H54 (cell line): ENCODE results near the gene SMYD3.
A peak's percentile ranks its signal among the peaks of the same experiment; 100 is the strongest.

Experiments used
- DNase-seq: peaks from one replicate; pipeline ENCODE4 v3.0.0; 2011; ENCODE audit warnings: low spot score, mixed read lengths; ENCODE audit not compliant: insufficient read length
- FAIRE-seq: peaks from 3 replicates; lab custom pipeline; 2011; peaks lifted over from hg19 to GRCh38; lab: Jason Lieb, UNC
- POLR2A ChIP-seq: IDR thresholded peaks from 2 replicates; pipeline ENCODE4 v1.6.1; 2011; ENCODE audit warnings: low read depth, mild to moderate bottlenecking, low read length

Gene SMYD3

DNA sequence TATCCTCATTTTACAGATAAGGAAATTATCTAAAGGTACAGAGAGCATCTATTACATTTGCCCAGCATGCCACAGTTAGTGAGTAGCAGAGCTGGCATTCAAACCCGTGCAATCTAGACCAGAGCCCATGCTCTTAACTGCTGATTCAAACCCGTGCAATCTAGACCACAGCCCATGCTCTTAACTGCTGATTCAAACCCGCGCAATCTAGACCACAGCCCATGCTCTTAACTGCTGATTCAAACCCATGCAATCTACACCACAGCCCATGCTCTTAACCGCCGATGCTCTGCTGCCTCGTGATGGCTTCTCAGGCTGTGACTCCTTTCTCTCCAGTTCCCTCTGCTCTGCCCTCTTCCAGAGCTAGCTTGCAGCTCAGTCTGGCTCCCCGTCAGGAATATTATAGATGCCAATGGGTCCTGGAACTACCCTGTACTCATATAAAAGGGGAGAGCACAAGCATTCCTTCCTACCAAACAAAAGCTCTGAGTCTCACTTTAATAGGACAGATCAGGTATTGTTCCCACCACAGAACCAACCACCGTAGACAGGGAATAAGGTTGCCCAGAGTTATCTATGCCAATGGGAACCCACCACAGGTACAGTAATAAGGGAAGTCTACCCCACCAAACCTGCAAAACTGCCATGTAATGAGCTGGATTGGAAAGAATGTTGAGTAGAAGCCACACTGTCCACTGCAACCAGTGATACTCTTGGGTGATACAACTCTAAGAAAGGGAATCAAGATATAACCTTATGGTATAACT is 78.4 kb downstream of the SMYD3 start:
- DNase-seq = peak; percentile 26
- no peak for TF ChIP-seq POLR2A
- FAIRE-seq = peak; percentile 93

DNA sequence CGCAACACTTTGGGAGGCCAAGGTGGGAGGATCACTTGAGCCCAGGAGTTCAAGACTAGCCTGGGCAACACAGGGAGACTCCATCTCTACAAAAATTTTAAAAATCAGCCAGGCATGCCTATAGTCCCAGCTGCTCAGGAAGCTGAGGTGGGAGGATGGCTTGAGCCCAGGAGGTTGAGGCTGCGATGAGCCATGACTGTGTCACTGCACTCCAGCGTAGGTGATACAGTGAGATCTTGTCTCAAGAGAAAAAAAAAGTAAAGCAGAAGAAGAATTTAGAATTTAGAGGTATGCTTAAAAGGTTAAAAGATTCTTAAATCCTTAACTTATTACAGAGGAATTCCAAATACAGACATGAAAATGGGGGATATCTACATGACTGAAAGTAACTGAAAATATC is 79.5 kb downstream of the SMYD3 start:
- peak; percentile 68 for FAIRE-seq
- TF ChIP-seq POLR2A = no peak
- no peak for DNase-seq

DNA sequence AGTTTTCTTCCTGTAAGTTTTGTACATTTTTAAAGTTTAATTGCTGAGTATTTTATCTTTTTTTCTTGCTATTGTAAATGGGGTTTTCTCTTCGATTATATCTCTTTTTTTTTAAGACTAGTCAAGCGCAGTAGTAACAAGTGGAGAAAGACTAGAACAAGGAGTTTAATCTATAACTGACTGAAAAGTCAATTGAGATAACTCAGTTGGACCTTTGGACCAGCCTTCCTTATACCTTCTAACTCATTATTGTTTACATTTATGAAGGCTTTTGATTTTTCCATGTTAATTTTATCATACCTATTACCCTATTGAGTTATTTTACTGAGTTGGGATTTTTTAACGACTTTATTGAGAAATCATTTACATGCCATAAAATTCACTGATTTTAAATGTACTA is 81.2 kb downstream of the SMYD3 start:
- FAIRE-seq (no peak), DNase-seq (no peak)
- no peak for TF ChIP-seq POLR2A

DNA sequence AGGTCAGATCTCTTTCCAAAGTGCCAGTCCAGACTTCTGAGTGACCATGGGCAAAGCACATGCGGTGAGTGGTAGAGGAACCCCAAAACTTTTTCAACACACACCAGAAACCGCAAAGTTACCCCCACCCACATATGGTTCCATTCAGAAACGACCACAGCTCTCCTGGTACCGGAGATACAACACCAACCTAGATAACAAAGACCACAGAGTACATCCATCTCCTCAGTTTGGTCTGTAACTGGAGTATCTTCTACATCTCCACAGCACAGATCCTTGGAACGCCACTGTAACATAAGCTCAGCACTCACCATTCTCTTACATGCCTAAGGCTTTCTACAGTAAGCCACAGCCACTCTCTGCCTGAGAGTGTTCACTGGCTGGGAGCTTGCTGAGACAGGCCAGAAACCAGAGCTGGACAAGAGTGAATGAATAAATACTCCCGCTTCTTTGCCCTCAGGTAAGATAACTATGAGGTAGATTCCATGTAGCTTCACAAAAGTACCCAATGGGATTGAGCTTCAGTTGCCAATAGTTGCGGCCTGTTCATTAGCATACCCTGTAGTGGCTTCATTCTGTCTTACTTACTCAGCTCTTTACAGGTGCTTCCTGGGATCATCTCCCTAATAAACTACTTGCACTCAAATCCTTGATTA is 81.8 kb downstream of the SMYD3 start:
- no peak for TF ChIP-seq POLR2A
- FAIRE-seq (no peak), DNase-seq (no peak)

DNA sequence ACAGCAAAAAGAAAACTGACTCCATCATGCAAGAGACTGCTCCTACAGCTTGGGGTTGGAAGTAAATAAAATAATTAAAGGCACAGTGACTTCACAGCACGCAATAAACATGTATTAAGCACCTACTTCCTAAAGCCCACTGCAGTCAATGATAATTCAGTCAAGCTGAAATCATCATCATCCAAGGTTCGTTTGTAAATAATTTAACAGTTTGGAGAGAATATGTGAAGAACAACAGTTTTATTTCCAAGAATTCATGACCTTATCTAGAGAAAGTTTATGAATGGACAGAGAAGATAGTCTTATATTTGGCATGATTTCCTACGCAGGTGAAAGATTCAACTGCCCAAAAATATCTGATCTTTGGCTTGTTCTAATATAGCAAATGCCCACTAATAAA is 86.8 kb downstream of the SMYD3 start:
- no peak for TF ChIP-seq POLR2A
- no peak for FAIRE-seq
- no peak for DNase-seq

DNA sequence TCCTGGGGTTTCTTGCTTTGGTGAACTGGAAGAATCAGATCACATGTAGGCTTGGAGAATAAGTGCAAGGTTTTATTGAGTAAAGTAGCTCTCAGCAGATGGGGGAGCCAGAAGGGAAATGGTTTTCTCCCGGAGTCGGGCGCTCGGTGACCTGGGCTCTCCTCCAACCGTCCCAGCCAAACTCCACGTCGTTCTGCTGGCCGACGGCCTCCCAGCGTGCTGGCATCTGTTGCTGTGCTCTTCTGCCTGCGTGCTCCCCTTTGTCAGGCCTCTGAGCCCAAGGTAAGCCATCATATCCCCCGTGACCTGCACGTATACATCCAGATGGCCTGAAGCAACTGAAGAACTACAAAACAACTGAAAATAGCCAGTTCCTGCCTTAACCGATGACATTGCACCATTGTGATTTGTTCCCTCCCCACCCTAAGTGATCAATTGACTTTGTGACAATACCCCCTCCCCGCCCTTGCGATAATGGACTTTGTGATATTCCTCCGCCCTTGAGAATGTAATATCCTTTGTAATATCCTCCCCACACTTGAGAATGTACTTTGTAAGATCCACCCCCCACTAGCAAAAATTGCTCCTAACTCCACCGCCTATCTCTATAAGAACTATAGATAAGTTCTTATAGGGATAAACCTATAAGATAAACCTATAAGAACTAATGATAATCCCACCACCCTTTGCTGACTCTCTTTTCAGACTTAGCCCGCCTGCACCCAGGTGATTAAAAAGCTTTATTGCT is 88.3 kb downstream of the SMYD3 start:
- TF ChIP-seq POLR2A = no peak
- DNase-seq (no peak), FAIRE-seq (no peak)

DNA sequence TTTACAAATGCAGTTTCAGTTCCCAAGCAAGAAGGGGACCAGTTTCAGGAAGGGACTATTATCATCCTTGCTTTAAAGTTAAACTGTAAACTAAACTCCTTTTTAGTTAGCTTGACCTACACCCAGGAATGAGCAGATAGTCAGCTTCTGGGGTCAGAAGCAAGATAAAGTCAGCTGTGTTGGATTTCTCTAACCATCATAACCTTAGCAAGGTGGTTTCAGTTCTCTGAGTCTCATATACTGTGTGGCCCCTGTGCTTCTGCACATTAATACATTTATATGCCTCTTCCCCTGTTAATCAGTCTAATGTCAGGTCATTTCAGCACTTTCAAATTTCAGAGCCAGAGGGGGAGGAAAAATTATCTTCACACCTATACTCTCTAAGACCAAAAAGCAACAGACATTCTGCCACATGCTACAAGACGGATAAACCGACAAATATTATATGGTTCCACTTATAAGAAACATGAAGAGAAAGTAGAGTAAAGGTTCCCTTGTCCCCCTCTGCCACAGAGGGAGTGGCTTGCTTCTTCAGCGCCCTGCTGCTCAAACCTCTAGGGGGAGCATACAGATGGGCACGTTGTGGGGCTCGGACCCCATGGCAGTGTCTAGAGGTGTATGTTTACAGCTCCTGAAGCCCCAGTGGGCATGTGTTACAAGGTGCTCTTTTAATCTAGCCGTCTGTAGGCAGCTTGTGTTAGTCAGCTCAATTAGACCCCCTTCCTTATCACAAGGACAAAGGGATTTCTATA is 89.1 kb downstream of the SMYD3 start:
- FAIRE-seq = no peak
- DNase-seq = no peak
- TF ChIP-seq POLR2A = no peak

DNA sequence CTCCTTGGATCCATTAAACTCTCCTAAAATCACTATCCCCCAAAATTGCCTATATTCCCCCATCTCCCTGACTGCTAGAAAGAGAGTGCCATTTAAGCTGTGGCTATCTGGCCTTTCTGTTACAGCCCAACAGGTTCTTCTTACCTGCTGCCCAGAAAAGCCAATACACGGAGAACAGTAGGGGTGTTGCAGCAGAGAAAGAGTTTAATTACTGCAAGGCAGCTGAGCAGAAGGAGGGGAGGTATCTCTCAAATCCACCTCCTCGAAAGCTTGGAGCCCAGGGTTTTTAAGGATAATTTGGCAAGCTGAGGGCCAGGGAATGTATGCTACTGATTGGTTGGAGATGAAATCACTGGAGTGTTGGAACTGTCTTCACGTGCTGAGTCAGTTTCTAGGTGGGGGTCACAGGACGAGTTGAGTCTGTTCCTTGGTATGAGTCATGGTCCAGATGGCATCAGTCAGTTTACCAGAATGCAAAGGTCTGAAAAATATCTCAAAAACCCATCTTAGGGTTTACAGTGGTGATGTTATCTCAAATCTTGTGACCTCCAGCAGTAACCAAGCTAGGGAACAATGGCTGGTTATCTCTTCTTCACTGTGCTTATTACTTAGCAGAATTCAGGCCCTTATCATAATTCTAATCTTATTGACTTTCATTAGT is 89.8 kb downstream of the SMYD3 start:
- DNase-seq = no peak
- no peak for FAIRE-seq
- TF ChIP-seq POLR2A = no peak

DNA sequence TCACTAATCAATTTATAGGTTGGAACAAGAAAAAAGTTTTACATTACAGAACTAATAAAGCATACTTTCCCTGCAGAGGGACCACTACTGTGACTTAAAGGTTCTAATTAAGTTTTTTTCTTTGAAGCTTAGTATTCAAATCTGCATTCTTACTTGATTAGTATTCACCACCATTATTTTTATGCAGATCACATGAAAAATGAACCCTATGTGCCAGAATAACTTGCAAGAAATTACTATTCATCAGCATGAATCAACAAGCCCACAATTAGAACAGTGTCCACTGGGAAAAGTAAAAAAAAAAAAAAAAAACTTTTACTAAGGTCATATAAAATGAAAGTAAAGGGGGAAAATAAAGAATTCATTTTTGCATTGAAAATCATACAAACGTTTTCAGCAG is 90.8 kb downstream of the SMYD3 start:
- FAIRE-seq = no peak
- no peak for DNase-seq
- TF ChIP-seq POLR2A = no peak

DNA sequence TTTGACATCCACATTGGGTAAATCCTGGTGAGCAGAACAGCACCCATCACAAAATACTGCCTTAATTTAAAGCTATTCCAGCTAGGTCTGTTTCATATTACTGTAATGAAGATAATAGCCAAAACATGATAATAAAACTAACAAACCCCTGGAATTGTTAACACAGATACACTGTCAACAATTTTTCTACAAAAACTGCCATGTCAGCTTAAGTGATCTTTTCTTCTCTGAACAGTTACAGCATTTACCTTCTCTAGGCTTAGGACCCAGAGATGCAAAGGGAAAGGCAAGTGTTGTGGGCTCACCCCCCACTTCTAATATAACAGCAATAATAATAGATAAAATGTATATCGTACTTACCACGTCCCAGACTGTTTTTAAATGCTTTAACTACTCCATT is 92.1 kb downstream of the SMYD3 start:
- DNase-seq (no peak), FAIRE-seq (no peak)
- TF ChIP-seq POLR2A = no peak

DNA sequence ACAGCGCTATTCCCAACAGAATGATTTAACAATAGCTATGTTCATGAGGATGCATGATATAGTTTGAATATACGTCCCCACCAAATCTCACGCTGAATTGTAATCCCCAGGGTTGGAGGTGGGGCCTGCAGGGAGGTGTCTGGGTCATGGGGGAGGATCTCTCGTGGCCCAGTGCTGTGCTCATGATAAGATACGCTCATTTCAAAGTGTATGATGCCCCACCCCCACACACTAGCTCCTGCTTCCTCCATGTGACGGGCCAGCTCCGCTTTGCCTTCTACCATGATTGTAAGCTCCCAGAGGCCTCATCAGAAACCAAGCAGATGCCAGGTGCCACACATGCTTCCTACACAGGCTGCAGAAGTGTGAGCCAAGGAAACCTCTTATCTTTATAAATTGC is 93.6 kb downstream of the SMYD3 start:
- FAIRE-seq (no peak), DNase-seq (no peak)
- no peak for TF ChIP-seq POLR2A

DNA sequence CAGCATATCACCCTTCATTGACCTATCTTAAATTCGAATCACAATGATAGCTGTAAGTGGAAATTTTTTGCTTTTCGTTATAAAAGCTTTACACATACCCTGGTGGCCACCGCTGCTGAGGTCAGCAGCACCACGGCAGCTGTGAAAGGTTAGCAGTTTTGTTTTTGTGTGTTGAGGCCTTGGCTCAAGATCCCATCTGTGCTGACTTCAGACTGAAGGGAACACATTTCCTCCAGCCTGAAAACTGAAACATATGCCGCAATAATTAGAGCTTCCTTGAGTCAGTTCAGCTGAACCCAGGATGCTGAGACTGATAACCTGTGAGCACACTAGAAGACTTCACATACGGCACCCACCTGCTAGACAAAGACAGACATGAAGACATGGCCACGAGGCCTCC is 103.0 kb downstream of the SMYD3 start:
- TF ChIP-seq POLR2A = no peak
- FAIRE-seq = no peak
- DNase-seq = no peak

DNA sequence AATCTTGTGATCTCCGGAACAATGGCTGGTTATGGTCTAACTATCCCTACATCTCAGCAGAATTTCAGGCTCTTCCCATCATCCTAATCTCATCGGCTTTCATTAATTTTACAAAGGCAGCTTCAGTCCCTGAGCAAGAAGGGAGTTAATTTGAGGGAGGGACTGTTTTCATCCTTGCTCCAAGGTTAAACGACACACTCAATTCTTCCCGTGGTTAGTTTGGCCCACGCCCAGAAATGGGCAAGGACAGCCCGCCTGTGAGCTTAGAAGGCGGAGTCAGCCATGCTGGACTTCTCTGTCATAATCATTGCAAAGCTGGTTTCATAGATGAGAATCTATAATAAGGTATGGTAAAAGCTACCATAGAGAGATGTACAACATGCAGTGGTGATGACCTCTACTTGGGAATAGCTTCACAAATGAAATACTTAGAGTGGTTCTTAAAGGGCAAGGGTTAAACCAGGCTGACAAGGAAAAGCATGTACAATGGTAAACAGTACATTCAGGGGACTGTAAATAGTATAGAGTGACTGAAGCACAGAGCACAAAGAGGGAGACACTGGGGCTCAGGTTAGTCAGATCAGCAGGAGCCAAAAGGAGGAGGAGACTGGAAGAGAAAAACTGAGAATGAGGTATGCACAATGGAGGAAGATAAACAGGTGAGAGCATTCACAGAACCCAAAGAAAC is 108.8 kb downstream of the SMYD3 start:
- no peak for FAIRE-seq
- TF ChIP-seq POLR2A = no peak
- DNase-seq = no peak
